GM12878 (cell line): Measurements from ENCODE around the gene TDRD9. TPM values are rescaled to one million over a fixed set of nuclear protein-coding genes. Genes with fewer than 3 reads are reported as not detected.

ENCODE experiments used
- ATAC-seq: fragments of 200-7000 bp; cut with Tn5 transposase; 3 replicates; pipeline ENCODE4 v1.9.1; 2020; ENCODE audit warnings: mild to moderate bottlenecking, moderate library complexity
- BruUV-seq: library from RNA; stranded (reverse); fragments of 400-500 nt; replicated peaks from 2 replicates; lab custom pipeline; 2021; lab: Mats Ljungman, UMichigan
- CTCF ChIA-PET: fragments of 300-600 bp; sonication (Branson Sonifier 250); formaldehyde crosslinking; extraction: SDS; loops from one replicate; lab custom pipeline; 2021; ENCODE audit warnings: inconsistent platforms; lab: Yijun Ruan, JAX
- POLR2A ChIA-PET: fragments of 350-600 bp; formaldehyde crosslinking; extraction: SDS; loops from one replicate; lab custom pipeline; 2021; ENCODE audit warnings: inconsistent platforms; lab: Charles Lee
- RAD21 ChIA-PET: fragments of 300-600 bp; sonication (Branson Sonifier 250); formaldehyde crosslinking; loops from one replicate; lab custom pipeline; 2023; ENCODE audit warnings: antibody characterized with exemption; ENCODE audit not compliant: unreplicated experiment; lab: Charles Lee
- SMC1A ChIA-PET: fragments of 300-600 bp; sonication (Branson Sonifier 250); formaldehyde crosslinking; loops from one replicate; lab custom pipeline; 2023; ENCODE audit not compliant: unreplicated experiment, uncharacterized antibody; lab: Charles Lee
- DNase-seq: peaks from one replicate; pipeline ENCODE4 v3.0.0-alpha.2; 2011; ENCODE audit warnings: low read depth, low spot score
- FAIRE-seq: peaks from 3 replicates; lab custom pipeline; 2011; peaks lifted over from hg19 to GRCh38; lab: Jason Lieb, UNC
- H2AFZ ChIP-seq: 2 replicates; pipeline ENCODE4 v1.6.0; 2011; ENCODE audit warnings: low read depth, low read length, control low read depth; ENCODE audit not compliant: control insufficient read depth
- H3K27ac ChIP-seq: 2 replicates; pipeline ENCODE4 v1.5.1; 2011; ENCODE audit warnings: control low read depth; ENCODE audit not compliant: control insufficient read depth, insufficient read depth
- H3K27me3 ChIP-seq, 2 experiments: replicated peaks in 1 of 2; 2 replicates each; pipeline versions ENCODE4 v1.6.0 to v1.6.1; 2011; ENCODE audit warnings: low read length in 1 of 2; ENCODE audit not compliant: control insufficient read depth in 2 of 2, insufficient read depth in 2 of 2
- H3K36me3 ChIP-seq, 2 experiments: 2 replicates each; pipeline ENCODE4 v1.5.1; 2011; ENCODE audit warnings: low read length in 1 of 2; ENCODE audit not compliant: control insufficient read depth in 2 of 2, insufficient read depth in 2 of 2
- H3K4me1 ChIP-seq: 2 replicates; pipeline ENCODE4 v1.6.1; 2011; ENCODE audit warnings: mild to moderate bottlenecking, low read length, moderate library complexity, mixed read lengths; ENCODE audit not compliant: control insufficient read depth, insufficient read depth
- H3K4me2 ChIP-seq: 2 replicates; pipeline ENCODE4 v1.6.0; 2011; ENCODE audit warnings: control low read depth; ENCODE audit not compliant: control insufficient read depth, insufficient read depth
- H3K4me3 ChIP-seq: fragments of 200-600 bp; sonication (generic); 2 replicates; pipeline ENCODE4 v1.5.1; 2016
- H3K79me2 ChIP-seq: 2 replicates; pipeline ENCODE4 v1.6.0; 2011; ENCODE audit warnings: low read length; ENCODE audit not compliant: control insufficient read depth, insufficient read depth
- H3K9ac ChIP-seq: 2 replicates; pipeline ENCODE4 v1.8.0; 2011; ENCODE audit warnings: low read length, control low read depth, mixed read lengths; ENCODE audit not compliant: control insufficient read depth, insufficient read depth
- H3K9me3 ChIP-seq: replicated peaks from 3 replicates; pipeline ENCODE4 v1.5.1; 2011; ENCODE audit warnings: mild to moderate bottlenecking, low read length; ENCODE audit not compliant: control insufficient read depth, insufficient read depth
- H4K20me1 ChIP-seq: 2 replicates; pipeline ENCODE4 v1.6.0; 2011; ENCODE audit not compliant: control insufficient read depth, insufficient read depth
- CBX5 ChIP-seq: sonication (generic); IDR thresholded peaks from 2 replicates; pipeline ENCODE4 v1.6.1; 2016; ENCODE audit warnings: low read depth, moderate library complexity, mild to moderate bottlenecking, inconsistent platforms
- CHD4 ChIP-seq: fragments of 200-600 bp; sonication (generic); IDR thresholded peaks from 2 replicates; pipeline ENCODE4 v1.6.1; 2016; ENCODE audit warnings: mild to moderate bottlenecking
- FOXK2 ChIP-seq: fragments of 450-650 bp; IDR thresholded peaks from 2 replicates; pipeline ENCODE4 v1.6.1; 2017; ENCODE audit warnings: mild to moderate bottlenecking, moderate library complexity
- HDAC6 ChIP-seq: fragments of 200-600 bp; sonication (generic); IDR thresholded peaks from one replicate; pipeline ENCODE4 v1.8.0; 2017; ENCODE audit warnings: antibody characterized with exemption; ENCODE audit not compliant: unreplicated experiment
- KLF5 ChIP-seq: fragments of 450-650 bp; IDR thresholded peaks from 2 replicates; pipeline ENCODE4 v1.6.1; 2014; ENCODE audit warnings: mild to moderate bottlenecking; ENCODE audit not compliant: partially characterized antibody
- LARP7 ChIP-seq: fragments of 450-650 bp; IDR thresholded peaks from 2 replicates; pipeline ENCODE4 v1.6.1; 2017; ENCODE audit warnings: mild to moderate bottlenecking
- MEF2A ChIP-seq: IDR thresholded peaks from 2 replicates; pipeline ENCODE4 v1.6.1; 2011; ENCODE audit warnings: low read depth, mild to moderate bottlenecking, low read length, moderate library complexity; ENCODE audit not compliant: insufficient read depth
- NFXL1 ChIP-seq: fragments of 450-650 bp; IDR thresholded peaks from 2 replicates; pipeline ENCODE4 v1.6.1; 2017; ENCODE audit warnings: antibody characterized with exemption, mild to moderate bottlenecking, borderline replicate concordance
- RELB ChIP-seq: fragments of 450-650 bp; IDR thresholded peaks from 2 replicates; pipeline ENCODE4 v1.6.1; 2017; ENCODE audit warnings: low read depth, mild to moderate bottlenecking, moderate library complexity
- RUNX3 ChIP-seq: IDR thresholded peaks from 2 replicates; pipeline ENCODE4 v1.6.1; 2012; ENCODE audit warnings: low read length, inconsistent platforms
- SIN3A ChIP-seq: IDR thresholded peaks from 2 replicates; pipeline ENCODE4 v1.6.1; 2012; ENCODE audit warnings: low read depth, low read length, improper control_type of control experiment
- SPI1 ChIP-seq: IDR thresholded peaks from 2 replicates; pipeline ENCODE4 v1.6.1; 2011; ENCODE audit warnings: low read depth, mild to moderate bottlenecking, low read length, moderate library complexity, borderline replicate concordance; ENCODE audit not compliant: insufficient read depth
- TCF7 ChIP-seq: IDR thresholded peaks from 2 replicates; pipeline ENCODE4 v1.6.1; 2014; ENCODE audit warnings: antibody characterized with exemption, borderline replicate concordance
- YY1 ChIP-seq: IDR thresholded peaks from 2 replicates; pipeline ENCODE4 v1.6.1; 2011; ENCODE audit warnings: low read depth, mild to moderate bottlenecking, low read length
- ZNF24 ChIP-seq: fragments of 450-650 bp; IDR thresholded peaks from 2 replicates; pipeline ENCODE4 v1.6.1; 2017; ENCODE audit warnings: antibody characterized with exemption, mild to moderate bottlenecking
- ZNF274 ChIP-seq: IDR thresholded peaks from one replicate; pipeline ENCODE4 v1.8.0; 2011; ENCODE audit not compliant: insufficient read length, insufficient read depth
- ZNF384 ChIP-seq: IDR thresholded peaks from 2 replicates; pipeline ENCODE4 v1.6.1; 2012; ENCODE audit warnings: low read depth, mild to moderate bottlenecking, low read length, improper control_type of control experiment, borderline replicate concordance
- WGBS: methylation state at CpG from one replicate; pipeline ENCODE4 v1.1.6; 2016; ENCODE audit warnings: low lambda C conversion rate; ENCODE audit not compliant: insufficient replicate concordance, insufficient coverage; ENCODE audit errors: missing lambda C conversion rate; 5-methylcytosine and 5-hydroxymethylcytosine counted together
- in situ Hi-C: fragments of 300-500 bp; cut with MboI; formaldehyde crosslinking; loops from 9 replicates; pipeline ENCODE4 v1.14.3; 2018; ENCODE audit warnings: mixed read lengths
- intact Hi-C: fragments of 100-400 bp; cut with micrococcal nuclease; formaldehyde crosslinking; loops from one replicate; pipeline ENCODE4 v1.14.2; 2022; ENCODE audit not compliant: unreplicated experiment
- polyA plus RNA-seq, 11 experiments: library from polyadenylated mRNA; depleted of rRNA in 4 of 11; unstranded in 6 of 11; stranded (reverse) in 5 of 11; fragments of >200 nt; fragmentation: Nextera tagmentation in 4 of 11; fragmentation: Illumina TruSeq in 1 of 11; extraction: Ambion mirVana in 4 of 11; extraction: Trizol in 1 of 11; gene quantifications; 1 replicate in 1 of 11; 2 replicates in 10 of 11; pipeline versions ENCODE4 v1.2.1 to v1.2.3, GENCODE V29; 2011 to 2016; ENCODE audit warnings: inconsistent platforms in 2 of 11, missing spikeins in 2 of 11, low read depth in 1 of 11
- total RNA-seq, 4 experiments: library from RNA; depleted of rRNA in 3 of 4; stranded (reverse); fragments of >200 nt in 3 of 4; fragmentation: Illumina TruSeq in 1 of 4; extraction: Trizol in 1 of 4; gene quantifications; 2 replicates each; pipeline versions ENCODE4 v1.2.1 to v1.2.3, GENCODE V29; 2013 to 2021
- TF ChIP-seq, protein P1 (sequence below): fragments of 450-650 bp; IDR thresholded peaks from 2 replicates; pipeline ENCODE4 v1.6.1; 2017; ENCODE audit warnings: borderline replicate concordance
- TF ChIP-seq, protein P2 (sequence below): IDR thresholded peaks from 2 replicates; pipeline ENCODE4 v1.6.1; 2012; ENCODE audit warnings: mild to moderate bottlenecking, low read depth, low read length
- TF ChIP-seq, protein P3 (sequence below): IDR thresholded peaks from 2 replicates; pipeline ENCODE4 v1.6.1; 2012; ENCODE audit warnings: low read depth, low read length, improper control_type of control experiment

Gene TDRD9
- total and polyA plus RNA-seq, 10 of the 15 experiments (the other 5 are each of a cell fraction or from before 2014, with no cell fraction given), result 0.12 TPM; not detected in 9

GRCh38 chr14:104064003-104064402 is 135.7 kb downstream of the TDRD9 start (continued):
- no peak for TF ChIP-seq NFXL1
- no peak for TF ChIP-seq RELB
- no peak for TF ChIP-seq MEF2A
- no peak for TF ChIP-seq TCF7
- no peak for TF ChIP-seq SIN3A

- 26% methylated on average over 5 of the region's 5 CpGs for WGBS
- SMC1A ChIA-PET, result no interaction called here
- ATAC-seq (no peak), DNase-seq (no peak), FAIRE-seq (no peak)
- Histone ChIP-seq H3K4me3 (no peak overlapping the region), H3K36me3 (no peaks in the 10 kb centered on the region), H3K27ac (no peak overlapping the region), H2AFZ (no peak overlapping the region), H3K4me1 (no peaks in the 10 kb centered on the region), H3K9me3 (peaks cover 6% of the 10 kb centered on the region; the same call in 2 of the 3 replicates), H3K9ac (no peak overlapping the region), H3K4me2 (no peak overlapping the region), H3K79me2 (no peaks in the 10 kb centered on the region), H3K27me3 (no peaks in the 10 kb centered on the region; a peak in 1 of 4 replicates), H4K20me1 (no peaks in the 10 kb centered on the region)
- no TSS peak for BruUV-seq
- POLR2A ChIA-PET, result no interaction called here
- in situ Hi-C loops, result no loop called here
- CTCF ChIA-PET, result no interaction called here
- RAD21 ChIA-PET, result no interaction called here
- intact Hi-C loops, result no loop called here
- TF ChIP-seq YY1 (no peak), ZNF384 (no peak), HDAC6 (no peak), RUNX3 (no peak), ZNF274 (no peak), KLF5 (no peak), CHD4 (no peak), SPI1 (no peak), LARP7 (no peak), ZNF24 (no peak), CBX5 (no peak), FOXK2 (no peak)
- TF ChIP-seq, protein P1, sequence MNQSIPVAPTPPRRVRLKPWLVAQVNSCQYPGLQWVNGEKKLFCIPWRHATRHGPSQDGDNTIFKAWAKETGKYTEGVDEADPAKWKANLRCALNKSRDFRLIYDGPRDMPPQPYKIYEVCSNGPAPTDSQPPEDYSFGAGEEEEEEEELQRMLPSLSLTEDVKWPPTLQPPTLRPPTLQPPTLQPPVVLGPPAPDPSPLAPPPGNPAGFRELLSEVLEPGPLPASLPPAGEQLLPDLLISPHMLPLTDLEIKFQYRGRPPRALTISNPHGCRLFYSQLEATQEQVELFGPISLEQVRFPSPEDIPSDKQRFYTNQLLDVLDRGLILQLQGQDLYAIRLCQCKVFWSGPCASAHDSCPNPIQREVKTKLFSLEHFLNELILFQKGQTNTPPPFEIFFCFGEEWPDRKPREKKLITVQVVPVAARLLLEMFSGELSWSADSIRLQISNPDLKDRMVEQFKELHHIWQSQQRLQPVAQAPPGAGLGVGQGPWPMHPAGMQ, result no peak
- TF ChIP-seq, protein P2, sequence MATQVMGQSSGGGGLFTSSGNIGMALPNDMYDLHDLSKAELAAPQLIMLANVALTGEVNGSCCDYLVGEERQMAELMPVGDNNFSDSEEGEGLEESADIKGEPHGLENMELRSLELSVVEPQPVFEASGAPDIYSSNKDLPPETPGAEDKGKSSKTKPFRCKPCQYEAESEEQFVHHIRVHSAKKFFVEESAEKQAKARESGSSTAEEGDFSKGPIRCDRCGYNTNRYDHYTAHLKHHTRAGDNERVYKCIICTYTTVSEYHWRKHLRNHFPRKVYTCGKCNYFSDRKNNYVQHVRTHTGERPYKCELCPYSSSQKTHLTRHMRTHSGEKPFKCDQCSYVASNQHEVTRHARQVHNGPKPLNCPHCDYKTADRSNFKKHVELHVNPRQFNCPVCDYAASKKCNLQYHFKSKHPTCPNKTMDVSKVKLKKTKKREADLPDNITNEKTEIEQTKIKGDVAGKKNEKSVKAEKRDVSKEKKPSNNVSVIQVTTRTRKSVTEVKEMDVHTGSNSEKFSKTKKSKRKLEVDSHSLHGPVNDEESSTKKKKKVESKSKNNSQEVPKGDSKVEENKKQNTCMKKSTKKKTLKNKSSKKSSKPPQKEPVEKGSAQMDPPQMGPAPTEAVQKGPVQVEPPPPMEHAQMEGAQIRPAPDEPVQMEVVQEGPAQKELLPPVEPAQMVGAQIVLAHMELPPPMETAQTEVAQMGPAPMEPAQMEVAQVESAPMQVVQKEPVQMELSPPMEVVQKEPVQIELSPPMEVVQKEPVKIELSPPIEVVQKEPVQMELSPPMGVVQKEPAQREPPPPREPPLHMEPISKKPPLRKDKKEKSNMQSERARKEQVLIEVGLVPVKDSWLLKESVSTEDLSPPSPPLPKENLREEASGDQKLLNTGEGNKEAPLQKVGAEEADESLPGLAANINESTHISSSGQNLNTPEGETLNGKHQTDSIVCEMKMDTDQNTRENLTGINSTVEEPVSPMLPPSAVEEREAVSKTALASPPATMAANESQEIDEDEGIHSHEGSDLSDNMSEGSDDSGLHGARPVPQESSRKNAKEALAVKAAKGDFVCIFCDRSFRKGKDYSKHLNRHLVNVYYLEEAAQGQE, result no peak
- TF ChIP-seq, protein P3, sequence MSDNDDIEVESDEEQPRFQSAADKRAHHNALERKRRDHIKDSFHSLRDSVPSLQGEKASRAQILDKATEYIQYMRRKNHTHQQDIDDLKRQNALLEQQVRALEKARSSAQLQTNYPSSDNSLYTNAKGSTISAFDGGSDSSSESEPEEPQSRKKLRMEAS, result no peak
These were observed 138.0 kb downstream of the TDRD9 start for GRCh38 chr14:104066279-104066678.
